ENCODE results near the gene UNC13A. TPM values are rescaled to one million over a fixed set of nuclear protein-coding genes. Genes with fewer than 3 reads are reported as not detected.
A peak's percentile ranks its signal among the peaks of the same experiment; 100 is the strongest.

UNC13A gene
- total RNA-seq, 1 experiment from 2014 or later = under 0.01 TPM

DNA sequence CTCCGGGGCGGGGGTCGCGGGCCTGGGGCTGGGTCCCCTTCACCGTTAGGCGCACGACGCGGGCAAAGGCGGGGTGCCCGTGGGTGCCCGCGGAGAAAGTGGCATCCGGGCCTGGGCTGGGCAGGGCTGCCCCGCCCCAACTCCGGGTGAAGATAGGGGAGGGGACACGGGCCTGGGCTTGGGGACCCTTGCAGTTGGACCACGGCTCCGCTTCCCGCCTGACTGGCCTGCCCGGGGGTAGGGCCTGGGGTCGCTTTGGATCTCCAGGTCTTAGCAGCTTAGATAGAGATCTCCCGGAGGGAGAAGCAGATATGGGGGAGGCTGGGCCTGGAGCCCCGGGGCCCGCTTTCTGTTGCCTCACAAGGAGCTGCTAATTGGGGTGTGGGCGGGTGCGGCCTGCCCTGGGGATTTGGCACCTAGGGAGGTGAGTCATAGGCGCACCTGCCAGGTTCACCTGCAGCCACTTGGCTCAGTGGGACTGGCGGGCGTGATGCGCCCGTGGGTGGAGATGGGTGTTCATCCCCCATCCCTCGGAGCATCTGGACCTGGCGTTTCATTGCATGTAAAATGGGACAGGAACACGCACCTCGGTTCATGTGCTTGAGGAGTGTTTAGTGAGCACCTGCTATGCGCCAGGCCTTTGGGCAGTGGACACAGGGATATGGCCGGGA lies 31.7 kb upstream of the UNC13A start:
- peaks cover 27% of the 10 kb centered on the region for H3K79me2 ChIP-seq (ENCODE audit: low read length)

DNA sequence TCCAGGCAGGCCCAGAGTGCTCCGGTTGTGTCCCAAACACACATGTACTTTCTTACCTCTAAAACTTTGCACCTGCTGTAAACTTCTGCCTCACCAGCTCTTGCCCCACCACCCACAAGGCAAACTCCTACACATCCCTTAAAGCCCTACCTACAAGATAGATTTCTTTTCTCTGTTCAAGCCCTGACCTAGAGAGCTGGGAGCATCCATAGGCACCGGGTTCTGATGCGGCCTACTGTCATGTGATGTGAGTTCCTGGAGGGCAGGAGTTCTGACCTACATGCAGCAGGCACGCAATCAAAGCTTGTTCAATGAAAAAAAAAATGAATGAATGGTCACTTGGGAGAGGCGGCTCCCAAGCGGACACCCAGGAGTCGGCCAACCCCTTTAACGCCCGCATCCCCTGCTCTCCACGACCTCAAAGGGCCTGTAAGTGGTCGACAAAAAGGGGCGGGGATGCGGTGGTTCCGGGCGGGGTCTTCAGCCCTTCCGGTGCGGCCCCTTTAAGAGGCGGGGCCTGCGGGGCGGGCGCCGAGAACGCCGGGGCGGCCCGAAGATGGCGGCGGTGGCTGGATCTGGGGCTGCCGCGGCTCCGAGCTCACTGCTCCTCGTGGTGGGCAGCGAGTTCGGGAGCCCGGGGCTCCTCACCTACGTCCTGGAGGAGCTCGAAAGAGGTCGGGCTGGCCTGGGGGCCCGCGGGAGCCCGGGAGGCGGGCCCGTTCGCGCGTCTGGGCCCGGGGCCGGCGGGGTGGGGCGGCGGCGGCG lies 31.0 kb upstream of the UNC13A start, which contains the start of gene MAP1S:
MAP1S (plus strand) TSS at position 534 of the 765 bp plus-strand sequence; CDS start at position 557, 23 bp downstream.
- DNase-seq = peak; percentile 90
- peak within 1 kb of the TSS; percentile 49; the same call in 1 of the 2 replicates for H3K27ac ChIP-seq (ENCODE audit: low read length)
- H3K36me3 ChIP-seq (ENCODE audit: insufficient read depth, low read length) = peaks cover 6% of the 10 kb centered on the region; the same call in 1 of the 2 replicates
- H3K4me1 ChIP-seq (ENCODE audit: low read length) = peaks cover 29% of the 10 kb centered on the region
- no peaks in the 10 kb centered on the region for H3K9me3 ChIP-seq (ENCODE audit: low read length)
- H3K9me2 ChIP-seq (replicated peaks; ENCODE audit: insufficient read depth, low read length) = no peaks in the 10 kb centered on the region
- H2AFZ ChIP-seq (ENCODE audit: low read length) = peak within 1 kb of the TSS; percentile 81
- H3K4me2 ChIP-seq (ENCODE audit: low read depth, low read length, poor library complexity, severe bottlenecking) = peak within 1 kb of the TSS; percentile 100
- peaks cover 23% of the 10 kb centered on the region for H4K20me1 ChIP-seq (ENCODE audit: insufficient read depth, low read depth, low read length)
- no peaks in the 10 kb centered on the region for H3K27me3 ChIP-seq (ENCODE audit: low read length)
- H3K4me3 ChIP-seq (ENCODE audit: low read length) = peak within 1 kb of the TSS; percentile 99
- H3K79me2 ChIP-seq (ENCODE audit: low read length) = peaks cover 27% of the 10 kb centered on the region
- peak within 1 kb of the TSS; percentile 96 for H3K9ac ChIP-seq (ENCODE audit: low read length)

More for the DNA sequence above, 31.7 kb upstream of the UNC13A start:
- peak overlapping the region; percentile 100 for H3K4me2 ChIP-seq (ENCODE audit: low read depth, low read length, poor library complexity, severe bottlenecking)
- peak overlapping the region; percentile 99 for H3K4me3 ChIP-seq (ENCODE audit: low read length)
- peaks cover 23% of the 10 kb centered on the region for H4K20me1 ChIP-seq (ENCODE audit: insufficient read depth, low read depth, low read length)
- peaks cover 29% of the 10 kb centered on the region for H3K4me1 ChIP-seq (ENCODE audit: low read length)
- H3K9me3 ChIP-seq (ENCODE audit: low read length) = no peaks in the 10 kb centered on the region
- DNase-seq = peak; percentile 74
- H3K27me3 ChIP-seq (ENCODE audit: low read length) = no peaks in the 10 kb centered on the region
- H3K36me3 ChIP-seq (ENCODE audit: insufficient read depth, low read length) = peaks cover 6% of the 10 kb centered on the region; the same call in 1 of the 2 replicates
- no peak overlapping the region for H2AFZ ChIP-seq (ENCODE audit: low read length)
- peak overlapping the region; percentile 49; the same call in 1 of the 2 replicates for H3K27ac ChIP-seq (ENCODE audit: low read length)
- H3K9ac ChIP-seq (ENCODE audit: low read length) = peak overlapping the region; percentile 96
- no peaks in the 10 kb centered on the region for H3K9me2 ChIP-seq (replicated peaks; ENCODE audit: insufficient read depth, low read length)

DNA sequence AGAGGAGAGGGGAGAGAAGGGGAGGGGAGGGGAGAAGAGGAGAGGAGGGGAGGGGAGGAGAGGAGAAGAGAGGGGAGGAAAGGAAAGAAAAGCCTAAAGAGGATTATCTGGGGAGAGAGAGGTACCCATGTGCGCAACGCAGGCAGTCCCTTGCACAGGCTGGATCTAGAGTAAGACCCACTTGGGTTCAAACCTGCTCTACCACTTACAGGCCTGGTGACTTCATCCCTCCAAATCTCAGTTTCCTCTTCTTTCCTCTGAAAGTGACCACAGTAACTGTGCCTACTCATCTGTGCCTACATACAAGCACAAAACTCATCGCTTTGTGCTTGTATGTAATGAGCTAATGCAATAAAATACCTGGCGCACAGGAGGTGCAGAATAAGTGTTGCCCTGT lies 30.4 kb upstream of the UNC13A start:
- peaks cover 23% of the 10 kb centered on the region for H4K20me1 ChIP-seq (ENCODE audit: insufficient read depth, low read depth, low read length)
- no peaks in the 10 kb centered on the region for H3K27me3 ChIP-seq (ENCODE audit: low read length)
- H2AFZ ChIP-seq (ENCODE audit: low read length) = peak overlapping the region; percentile 81
- no peaks in the 10 kb centered on the region for H3K9me2 ChIP-seq (replicated peaks; ENCODE audit: insufficient read depth, low read length)
- H3K36me3 ChIP-seq (ENCODE audit: insufficient read depth, low read length) = peaks cover 6% of the 10 kb centered on the region; the same call in 1 of the 2 replicates
- no peaks in the 10 kb centered on the region for H3K9me3 ChIP-seq (ENCODE audit: low read length)
- H3K4me3 ChIP-seq (ENCODE audit: low read length) = peak overlapping the region; percentile 99
- H3K4me1 ChIP-seq (ENCODE audit: low read length) = peaks cover 29% of the 10 kb centered on the region
- peaks cover 27% of the 10 kb centered on the region for H3K79me2 ChIP-seq (ENCODE audit: low read length)
- H3K4me2 ChIP-seq (ENCODE audit: low read depth, low read length, poor library complexity, severe bottlenecking) = peak overlapping the region; percentile 100
- no peak for DNase-seq
- no peak overlapping the region for H3K27ac ChIP-seq (ENCODE audit: low read length)
- peak overlapping the region; percentile 96 for H3K9ac ChIP-seq (ENCODE audit: low read length)

DNA sequence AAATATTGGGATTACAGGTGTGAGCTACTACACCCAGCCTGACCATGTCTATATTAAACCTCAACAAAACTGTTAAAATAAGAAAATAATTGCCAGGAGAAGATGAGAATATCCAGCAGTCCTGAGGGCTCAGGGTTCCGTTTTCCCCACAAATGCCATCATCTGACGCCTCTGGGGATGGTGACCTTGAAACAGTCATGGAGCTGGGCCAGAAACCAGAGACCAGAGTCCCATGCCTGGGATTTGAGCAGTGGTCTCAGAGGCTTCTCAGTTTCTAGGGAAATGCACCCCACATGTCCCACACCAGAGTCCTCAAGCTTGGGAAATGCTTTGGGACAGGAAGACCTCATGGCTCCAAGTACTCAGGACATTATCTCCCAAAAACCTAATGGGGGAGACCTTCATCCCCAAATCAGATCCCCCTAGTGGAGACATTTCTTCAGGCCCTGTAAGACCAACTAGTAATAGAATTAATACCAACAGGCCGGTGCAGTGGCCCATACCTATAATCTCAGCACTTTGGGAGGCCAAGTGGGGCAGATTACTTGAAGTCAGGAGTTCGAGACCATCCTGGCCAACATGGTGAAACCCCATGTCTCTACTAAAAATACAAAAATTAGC lies 28.3 kb upstream of the UNC13A start:
- Histone ChIP-seq H3K4me1 (ENCODE audit: low read length) (peaks cover 22% of the 10 kb centered on the region), H2AFZ (ENCODE audit: low read length) (no peak overlapping the region), H3K4me3 (ENCODE audit: low read length) (no peak overlapping the region), H3K27ac (ENCODE audit: low read length) (no peak overlapping the region), H3K36me3 (ENCODE audit: insufficient read depth, low read length) (peaks cover under 1% of the 10 kb centered on the region; the same call in 1 of the 2 replicates), H3K79me2 (ENCODE audit: low read length) (peaks cover 18% of the 10 kb centered on the region), H3K27me3 (ENCODE audit: low read length) (no peaks in the 10 kb centered on the region), H3K9ac (ENCODE audit: low read length) (no peak overlapping the region), H3K4me2 (ENCODE audit: low read depth, low read length, poor library complexity, severe bottlenecking) (no peak overlapping the region), H3K9me2 (replicated peaks; ENCODE audit: insufficient read depth, low read length) (no peaks in the 10 kb centered on the region), H3K9me3 (ENCODE audit: low read length) (no peaks in the 10 kb centered on the region), H4K20me1 (ENCODE audit: insufficient read depth, low read depth, low read length) (peaks cover 18% of the 10 kb centered on the region)
- peak; percentile 67 for DNase-seq

DNA sequence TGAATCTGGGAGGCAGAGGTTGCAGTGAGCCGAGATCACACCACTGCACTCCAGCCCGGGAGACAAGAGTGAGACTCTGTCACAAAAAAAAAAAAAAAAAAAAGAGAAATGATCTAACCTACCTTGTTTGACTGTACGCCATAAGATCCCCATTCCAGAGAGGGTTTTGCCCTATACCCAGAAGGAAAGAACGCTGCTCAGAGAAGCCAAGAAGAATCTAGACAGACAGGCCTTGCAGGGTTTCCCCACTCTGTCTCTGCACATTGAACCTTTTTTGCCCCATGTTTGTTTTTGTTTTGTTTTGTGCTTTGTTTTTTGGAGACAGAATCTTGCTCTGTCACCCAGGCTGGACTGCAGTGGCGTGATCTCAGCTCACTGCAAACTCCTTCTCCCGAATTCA lies 23.7 kb upstream of the UNC13A start:
- Histone ChIP-seq H3K9ac (ENCODE audit: low read length) (no peak overlapping the region), H3K9me3 (ENCODE audit: low read length) (no peaks in the 10 kb centered on the region), H4K20me1 (ENCODE audit: insufficient read depth, low read depth, low read length) (no peaks in the 10 kb centered on the region), H3K36me3 (ENCODE audit: insufficient read depth, low read length) (no peaks in the 10 kb centered on the region), H3K27me3 (ENCODE audit: low read length) (no peaks in the 10 kb centered on the region), H3K79me2 (ENCODE audit: low read length) (no peaks in the 10 kb centered on the region), H3K9me2 (replicated peaks; ENCODE audit: insufficient read depth, low read length) (no peaks in the 10 kb centered on the region), H2AFZ (ENCODE audit: low read length) (no peak overlapping the region), H3K27ac (ENCODE audit: low read length) (no peak overlapping the region), H3K4me2 (ENCODE audit: low read depth, low read length, poor library complexity, severe bottlenecking) (no peak overlapping the region), H3K4me3 (ENCODE audit: low read length) (no peak overlapping the region), H3K4me1 (ENCODE audit: low read length) (no peaks in the 10 kb centered on the region)
- no peak for DNase-seq

DNA sequence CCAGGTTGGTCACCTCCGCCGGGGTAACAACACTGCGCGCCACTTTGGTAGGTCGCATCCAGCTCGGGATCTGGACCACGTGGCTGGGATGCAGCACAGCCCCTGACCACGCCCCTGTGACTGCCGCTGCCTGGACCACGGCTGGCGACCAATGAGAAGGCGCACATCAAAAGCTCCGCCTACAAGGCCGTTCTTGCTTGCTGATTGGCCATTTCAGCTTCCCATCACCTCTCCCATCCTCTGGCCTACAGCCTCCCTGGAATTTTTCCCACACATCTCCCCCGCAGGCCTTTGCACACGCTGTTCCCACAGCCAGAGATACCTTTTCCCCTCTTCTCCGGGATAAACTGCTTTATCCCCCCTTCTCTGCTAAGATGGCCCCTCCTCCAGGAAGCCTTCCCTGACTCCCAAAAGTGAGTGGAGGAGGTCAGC lies 18.6 kb upstream of the UNC13A start:
- no peak for DNase-seq
- H2AFZ ChIP-seq (ENCODE audit: low read length) = no peak overlapping the region

DNA sequence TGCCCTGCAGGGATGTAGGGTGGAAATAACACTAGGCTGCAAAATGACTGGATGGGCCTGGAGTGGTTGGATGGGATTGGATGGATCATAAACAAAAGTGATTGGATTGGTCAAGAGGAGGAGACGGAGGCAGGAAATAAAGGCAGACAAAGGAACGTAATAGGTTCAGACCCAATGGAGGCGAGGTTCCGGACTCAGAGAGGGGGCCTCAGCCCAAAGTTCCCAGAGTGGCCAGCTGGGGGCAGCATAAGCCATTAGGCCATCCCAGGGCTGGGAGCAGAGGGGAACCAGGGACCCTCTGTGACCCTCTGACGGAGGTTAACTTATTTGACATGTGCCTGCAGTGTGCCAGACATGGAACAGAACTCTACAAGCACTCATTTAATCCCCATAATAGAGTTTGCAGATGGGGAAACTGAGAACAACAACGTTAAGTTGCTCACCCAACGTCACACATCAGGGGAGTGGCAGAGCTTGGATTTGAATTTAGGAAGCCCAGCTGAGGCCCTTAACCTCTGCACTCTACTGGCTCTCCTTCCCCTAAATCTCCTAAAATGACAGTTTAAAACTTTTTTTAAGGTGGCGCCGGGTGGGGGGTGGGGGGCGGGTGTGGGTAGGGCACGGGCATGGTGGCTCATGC lies 15.8 kb upstream of the UNC13A start:
- H2AFZ ChIP-seq (ENCODE audit: low read length) = no peak overlapping the region
- H3K4me2 ChIP-seq (ENCODE audit: low read depth, low read length, poor library complexity, severe bottlenecking) = no peak overlapping the region
- H3K9me2 ChIP-seq (replicated peaks; ENCODE audit: insufficient read depth, low read length) = no peaks in the 10 kb centered on the region
- no peaks in the 10 kb centered on the region for H3K79me2 ChIP-seq (ENCODE audit: low read length)
- H3K27me3 ChIP-seq (ENCODE audit: low read length) = no peaks in the 10 kb centered on the region
- H3K4me3 ChIP-seq (ENCODE audit: low read length) = no peak overlapping the region
- H3K9ac ChIP-seq (ENCODE audit: low read length) = no peak overlapping the region
- H4K20me1 ChIP-seq (ENCODE audit: insufficient read depth, low read depth, low read length) = no peaks in the 10 kb centered on the region
- no peak overlapping the region for H3K27ac ChIP-seq (ENCODE audit: low read length)
- no peaks in the 10 kb centered on the region for H3K4me1 ChIP-seq (ENCODE audit: low read length)
- no peaks in the 10 kb centered on the region for H3K36me3 ChIP-seq (ENCODE audit: insufficient read depth, low read length)
- no peaks in the 10 kb centered on the region for H3K9me3 ChIP-seq (ENCODE audit: low read length)
- peak; percentile 90 for DNase-seq

More for the DNA sequence above, 18.6 kb upstream of the UNC13A start:
- Histone ChIP-seq H3K4me3 (ENCODE audit: low read length) (no peak overlapping the region), H3K9me3 (ENCODE audit: low read length) (no peaks in the 10 kb centered on the region), H3K9me2 (replicated peaks; ENCODE audit: insufficient read depth, low read length) (no peaks in the 10 kb centered on the region), H3K27me3 (ENCODE audit: low read length) (no peaks in the 10 kb centered on the region), H4K20me1 (ENCODE audit: insufficient read depth, low read depth, low read length) (no peaks in the 10 kb centered on the region), H3K36me3 (ENCODE audit: insufficient read depth, low read length) (no peaks in the 10 kb centered on the region), H3K9ac (ENCODE audit: low read length) (no peak overlapping the region), H3K27ac (ENCODE audit: low read length) (no peak overlapping the region), H3K79me2 (ENCODE audit: low read length) (no peaks in the 10 kb centered on the region), H3K4me1 (ENCODE audit: low read length) (no peaks in the 10 kb centered on the region), H3K4me2 (ENCODE audit: low read depth, low read length, poor library complexity, severe bottlenecking) (no peak overlapping the region)
